Loucy (cell line): Measurements from ENCODE around the gene CYSLTR2.

ENCODE experiments used
- CTCF ChIP-seq: fragments of 200-600 bp; sonication (generic); conservative IDR thresholded peaks from 2 replicates; pipeline ENCODE4 v1.5.1; 2014; ENCODE audit warnings: mild to moderate bottlenecking, antibody characterized with exemption, low read length
- EZH2phosphoT487 ChIP-seq: fragments of 200-600 bp; IDR thresholded peaks from 2 replicates; pipeline ENCODE4 v1.6.1; 2018; ENCODE audit warnings: antibody characterized with exemption, mild to moderate bottlenecking, moderate library complexity, borderline replicate concordance

GRCh38 chr13:48749144-48749543 is 95.4 kb downstream of the CYSLTR2 start:
- TF ChIP-seq CTCF: no peak
- no peak for TF ChIP-seq EZH2phosphoT487
